Uterus (tissue), 4 donors: Measurements from ENCODE around the gene SUSD3. TPM values are rescaled to one million over a fixed set of nuclear protein-coding genes. Genes with fewer than 3 reads are reported as not detected.

ENCODE experiments used
- DNase-seq, 2 donors: peaks; one replicate each; pipeline ENCODE4 v3.0.0-alpha.2; 2019 to 2020
- H3K27ac ChIP-seq, 2 donors: fragments of 200-600 bp; sonication (generic); 1 replicate in 1 of 2; 2 replicates in 1 of 2; pipeline ENCODE4 v1.5.1; 2016 to 2018
- H3K27me3 ChIP-seq, 2 donors: fragments of 200-600 bp; sonication (generic); one replicate each; pipeline ENCODE4 v1.5.1; 2018 to 2019; ENCODE audit warnings: control low read depth in 1 of 2
- H3K36me3 ChIP-seq, 2 donors: fragments of 200-600 bp; sonication (generic); one replicate each; pipeline ENCODE4 v1.5.1; 2019; ENCODE audit warnings: control low read depth in 1 of 2
- H3K4me1 ChIP-seq, 2 donors: fragments of 200-600 bp; sonication (generic); one replicate each; pipeline ENCODE4 v1.5.1; 2018 to 2019; ENCODE audit warnings: control low read depth in 1 of 2
- H3K4me3 ChIP-seq, 2 donors: fragments of 200-600 bp; sonication (generic); 1 replicate in 1 of 2; 2 replicates in 1 of 2; pipeline ENCODE4 v1.5.1; 2018 to 2019; ENCODE audit warnings: mild to moderate bottlenecking in 1 of 2
- H3K9me3 ChIP-seq, 2 donors: fragments of 200-600 bp; sonication (generic); one replicate each; pipeline ENCODE4 v1.5.1; 2019; ENCODE audit warnings: control low read depth in 1 of 2
- CTCF ChIP-seq, 4 experiments: fragments of 200-600 bp in 2 of 4; fragments of 450-650 bp in 2 of 4; sonication (generic) in 2 of 4; IDR thresholded peaks; one replicate each; pipeline ENCODE4 v1.5.1; 2016 to 2019; ENCODE audit warnings: antibody characterized with exemption in 4 of 4, mild to moderate bottlenecking in 2 of 4, moderate library complexity in 1 of 4
- POLR2A ChIP-seq, 2 donors: fragments of 450-650 bp; IDR thresholded peaks; one replicate each; pipeline ENCODE4 v1.6.1; 2016; ENCODE audit warnings: antibody characterized with exemption in 2 of 2, mild to moderate bottlenecking in 1 of 2, moderate library complexity in 1 of 2
- intact Hi-C: fragments of 100-400 bp; cut with DNase I; formaldehyde crosslinking; loops from one replicate; pipeline ENCODE4 v1.15.1; 2023; ENCODE audit warnings: low total_unique reads
- total RNA-seq, 4 donors: library from RNA; depleted of rRNA in 3 of 4; stranded (reverse); fragments of >200 nt in 3 of 4; gene quantifications; one replicate each; pipeline versions ENCODE4 v1.1.0 to v1.2.4, GENCODE V29; 2014 to 2023
- donor health status: DM: yes; HTN: yes; CAD: no.

SUSD3 gene
- total RNA-seq, 4 donors from 2014 or later: 9.3 to 52.7 (median 14.7) TPM

DNA sequence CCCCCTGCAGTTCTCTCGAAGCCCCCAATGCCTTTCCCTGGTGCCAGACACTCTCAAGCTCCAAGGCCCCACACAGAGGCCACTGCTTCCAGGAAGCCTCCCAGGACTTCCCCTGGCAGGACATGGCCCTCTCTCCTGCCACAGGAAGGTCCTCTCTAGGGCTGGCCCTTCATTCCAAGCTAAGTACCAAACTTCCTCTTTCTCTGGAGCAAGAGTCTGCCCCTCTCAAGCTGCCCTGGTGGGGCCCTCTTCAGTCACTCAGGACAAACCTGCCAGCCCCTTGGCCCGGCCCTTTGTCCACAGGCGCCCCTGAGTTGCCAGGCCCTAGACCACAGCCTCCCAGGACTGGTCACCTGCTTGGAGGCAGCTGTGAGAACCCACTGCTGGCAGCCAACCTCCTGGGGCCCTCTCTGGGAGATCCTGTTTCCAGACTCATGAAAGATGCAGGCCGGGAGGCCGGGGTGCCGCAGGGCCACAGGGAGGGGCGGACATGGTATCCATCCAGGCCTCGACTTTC is 69.0 kb downstream of the SUSD3 start:
- intact Hi-C loops: no loop called here
- Histone ChIP-seq H3K9me3 (no peaks in the 10 kb centered on the region), H3K4me1 (peaks cover 3 to 20% of the 10 kb centered on the region in 2 donors), H3K27me3 (no peaks in the 10 kb centered on the region), H3K36me3 (no peaks in the 10 kb centered on the region), H3K27ac (peak overlapping the region; percentile 81 to 84), H3K4me3 (no peak overlapping the region)
- TF ChIP-seq POLR2A (IDR thresholded peaks at IDR 0.05) (no peak), CTCF (IDR thresholded peaks at IDR 0.05) (no peak)
- peak; percentile 20 to 27 for DNase-seq

DNA sequence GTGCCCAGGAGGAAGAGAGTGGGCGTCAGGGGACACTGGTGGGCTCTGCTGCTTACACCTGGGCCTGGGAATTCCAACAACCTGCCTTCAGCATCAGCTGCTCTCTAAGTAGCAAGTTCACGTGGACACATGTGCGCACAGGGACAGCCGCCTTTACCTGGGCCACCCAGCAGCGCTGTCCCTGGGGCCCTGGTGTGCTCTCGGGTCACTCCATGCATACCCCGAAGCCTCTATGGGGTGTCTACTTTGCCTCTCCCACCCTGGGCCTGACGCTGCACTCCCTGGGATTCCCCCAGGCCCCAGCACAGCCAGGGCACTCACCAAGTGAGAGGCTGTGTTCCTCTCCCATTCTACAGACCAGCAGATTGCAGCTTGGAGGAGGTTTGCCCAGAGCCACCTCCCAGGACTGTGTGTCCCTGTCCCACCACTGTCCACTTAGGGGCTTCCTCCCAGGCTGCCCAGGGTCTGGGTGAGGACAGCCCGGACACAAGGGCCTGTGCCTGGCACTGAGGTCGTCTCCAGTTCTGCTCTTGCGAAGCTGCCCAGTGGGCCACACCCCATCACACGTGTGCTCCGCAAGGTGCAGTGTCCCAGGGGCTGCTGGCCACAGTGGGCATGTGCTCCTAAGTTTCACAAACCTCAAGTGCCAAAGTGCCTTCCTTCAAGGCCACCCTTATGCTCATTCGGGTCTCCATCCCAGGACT is 69.7 kb downstream of the SUSD3 start:
- Histone ChIP-seq H3K27ac (peak overlapping the region; percentile 81 to 84), H3K9me3 (no peaks in the 10 kb centered on the region), H3K36me3 (no peaks in the 10 kb centered on the region), H3K27me3 (no peaks in the 10 kb centered on the region), H3K4me1 (peaks cover 3 to 20% of the 10 kb centered on the region in 2 donors), H3K4me3 (no peak overlapping the region)
- peak in 1 of 2 donors; percentile 15 for DNase-seq
- no peak for TF ChIP-seq POLR2A (IDR thresholded peaks at IDR 0.05)
- TF ChIP-seq CTCF (IDR thresholded peaks at IDR 0.05): no peak
- intact Hi-C loops: no loop called here

- H3K27ac ChIP-seq: peak overlapping the region in 1 of 2 donors; percentile 16
- H3K36me3 ChIP-seq: no peaks in the 10 kb centered on the region
- H3K4me3 ChIP-seq: no peak overlapping the region
- no peaks in the 10 kb centered on the region for H3K27me3 ChIP-seq
- no peak for TF ChIP-seq POLR2A (IDR thresholded peaks at IDR 0.05)
- no peak for TF ChIP-seq CTCF (IDR thresholded peaks at IDR 0.05)
- H3K9me3 ChIP-seq: no peaks in the 10 kb centered on the region
- peaks cover 3 to 20% of the 10 kb centered on the region in 2 donors for H3K4me1 ChIP-seq
- intact Hi-C loops: no loop called here
- no peak for DNase-seq
These were observed 70.3 kb downstream of the SUSD3 start for GRCh38 chr9:93128715-93129224.

DNA sequence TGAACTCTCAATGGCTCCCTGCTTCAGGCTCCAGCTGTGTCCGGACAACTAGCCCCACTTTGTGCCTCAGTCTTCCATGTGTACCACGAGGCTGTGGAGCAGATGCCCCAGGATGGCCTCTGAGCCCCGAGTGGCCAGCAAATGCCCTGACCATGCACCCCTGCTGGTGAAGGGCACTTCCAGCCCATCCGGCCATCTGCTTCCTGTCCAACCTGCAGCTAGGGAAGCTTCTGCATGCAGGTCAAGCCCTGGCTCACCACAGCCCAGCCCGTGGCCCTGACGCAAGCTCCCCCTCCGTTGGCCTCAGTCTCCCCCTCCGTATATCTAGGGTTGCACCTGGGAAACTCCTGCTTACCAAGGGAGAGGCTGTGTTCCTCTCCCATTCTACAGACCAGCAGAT is 70.8 kb downstream of the SUSD3 start:
- intact Hi-C loops: no loop called here
- no peak for TF ChIP-seq POLR2A (IDR thresholded peaks at IDR 0.05)
- TF ChIP-seq CTCF (IDR thresholded peaks at IDR 0.05): no peak
- peak in 1 of 2 donors; percentile 61 for DNase-seq
- Histone ChIP-seq H3K4me3 (no peak overlapping the region), H3K27ac (peak overlapping the region in 1 of 2 donors; percentile 98), H3K4me1 (peaks cover 3 to 20% of the 10 kb centered on the region in 2 donors), H3K36me3 (no peaks in the 10 kb centered on the region), H3K9me3 (no peaks in the 10 kb centered on the region), H3K27me3 (no peaks in the 10 kb centered on the region)
